Measurements from ENCODE around the gene TPRN. TPM values are rescaled to one million over a fixed set of nuclear protein-coding genes. Genes with fewer than 3 reads are reported as not detected.

TPRN gene
- total RNA-seq, 2 experiments from 2014 or later, result 7.3 to 7.6 TPM

DNA sequence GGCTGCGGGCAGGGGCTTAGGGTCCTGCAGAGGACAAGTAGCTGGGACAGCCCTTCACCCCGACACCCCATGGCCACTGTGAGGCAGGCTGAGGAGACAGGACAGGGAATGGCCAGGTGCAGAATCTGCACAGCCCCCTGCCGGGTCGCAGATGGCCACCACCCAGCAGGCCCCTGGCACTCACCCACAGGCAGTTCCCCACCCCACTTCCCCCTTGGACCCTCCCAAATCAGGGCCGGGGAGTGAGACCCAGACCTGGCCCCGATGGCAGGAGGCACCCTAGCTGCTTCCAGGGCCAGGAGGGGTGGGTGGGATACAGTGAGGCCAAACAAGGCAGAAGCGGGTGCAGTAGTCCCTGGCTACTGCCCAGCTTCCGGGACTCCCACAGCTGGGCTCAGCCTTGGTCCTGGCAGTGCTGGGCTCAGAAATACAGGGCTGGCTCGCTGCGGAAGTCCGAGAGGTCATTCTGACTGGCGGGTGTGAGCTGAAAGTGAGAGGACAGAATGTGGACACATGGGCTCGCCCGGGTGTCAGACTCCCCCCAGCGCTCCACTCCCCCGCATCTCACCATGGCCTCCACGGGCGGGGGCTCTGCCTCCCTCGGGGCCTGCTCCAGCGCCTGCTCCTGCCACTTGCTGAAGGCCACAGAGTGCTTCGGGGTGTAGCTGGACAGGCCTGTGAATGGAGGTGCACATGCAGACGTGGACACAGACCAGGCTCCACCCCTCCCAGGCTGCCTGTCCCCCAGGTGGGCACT is 8.7 kb downstream of the TPRN start:
- Mint-ChIP-seq H3K36me3 (peaks cover 8% of the 10 kb centered on the region), H3K4me3 (no peak overlapping the region), H3K4me1 (peaks cover 19% of the 10 kb centered on the region), H3K9me3 (no peaks in the 10 kb centered on the region), H3K27me3 (no peaks in the 10 kb centered on the region), H3K27ac (no peak overlapping the region)
- DNase-seq, result no peak

DNA sequence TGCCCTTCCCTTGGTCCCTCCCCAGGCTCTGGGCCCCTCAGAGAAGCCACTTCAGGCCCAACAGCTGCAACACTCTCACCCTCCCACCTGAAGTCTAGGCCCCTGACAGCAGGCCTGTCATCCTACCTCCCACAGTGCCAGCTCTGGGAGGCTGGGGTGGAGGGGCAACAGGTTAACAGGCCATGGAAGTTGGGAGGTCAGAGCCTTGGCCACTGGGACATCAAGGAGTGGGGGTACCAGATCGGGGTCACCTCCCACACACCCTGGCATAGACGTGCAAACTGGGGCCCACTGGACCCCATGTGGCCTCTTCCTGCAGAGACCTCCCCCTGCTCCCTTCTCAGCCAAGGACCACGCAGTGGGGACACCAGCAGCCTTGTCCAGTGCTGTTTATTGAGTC is 9.3 kb downstream of the TPRN start:
- no peak for DNase-seq
- no peaks in the 10 kb centered on the region for H3K27me3 Mint-ChIP-seq
- peaks cover 22% of the 10 kb centered on the region for H3K4me1 Mint-ChIP-seq
- H3K36me3 Mint-ChIP-seq, result peaks cover 8% of the 10 kb centered on the region
- H3K27ac Mint-ChIP-seq, result no peak overlapping the region
- H3K9me3 Mint-ChIP-seq, result no peaks in the 10 kb centered on the region
- H3K4me3 Mint-ChIP-seq, result no peak overlapping the region

- H3K9me3 Mint-ChIP-seq, result no peaks in the 10 kb centered on the region
- no peaks in the 10 kb centered on the region for H3K27me3 Mint-ChIP-seq
- peaks cover 8% of the 10 kb centered on the region for H3K36me3 Mint-ChIP-seq
- no peak overlapping the region for H3K27ac Mint-ChIP-seq
- DNase-seq, result no peak
- peaks cover 22% of the 10 kb centered on the region for H3K4me1 Mint-ChIP-seq
- peak overlapping the region; percentile 65 for H3K4me3 Mint-ChIP-seq
Observed at GRCh38 chr9:137190315-137190856, 10.2 kb downstream of the TPRN start.

- Mint-ChIP-seq H3K4me1 (peaks cover 22% of the 10 kb centered on the region), H3K36me3 (peaks cover 8% of the 10 kb centered on the region), H3K27ac (peak overlapping the region; percentile 87), H3K9me3 (no peaks in the 10 kb centered on the region), H3K27me3 (no peaks in the 10 kb centered on the region), H3K4me3 (peak overlapping the region; percentile 96)
- DNase-seq, result no peak
Observed at GRCh38 chr9:137189297-137190295, 10.9 kb downstream of the TPRN start.

- Mint-ChIP-seq H3K27ac (peak within 1 kb of the TSS; percentile 87), H3K27me3 (no peaks in the 10 kb centered on the region), H3K4me3 (peak within 1 kb of the TSS; percentile 96), H3K9me3 (no peaks in the 10 kb centered on the region), H3K4me1 (peaks cover 25% of the 10 kb centered on the region), H3K36me3 (peaks cover 8% of the 10 kb centered on the region)
- DNase-seq, result peak; percentile 96
Observed at GRCh38 chr9:137188490-137189296, 11.8 kb downstream of the TPRN start, which contains the start of the genes ANAPC2 and SSNA1. Gene ANAPC2 (minus strand): TSS chr9:137188560. CDS start chr9:137188532, 28 bp downstream. Gene SSNA1 (plus strand): TSS chr9:137188676. CDS start chr9:137188727, 51 bp downstream.

DNA sequence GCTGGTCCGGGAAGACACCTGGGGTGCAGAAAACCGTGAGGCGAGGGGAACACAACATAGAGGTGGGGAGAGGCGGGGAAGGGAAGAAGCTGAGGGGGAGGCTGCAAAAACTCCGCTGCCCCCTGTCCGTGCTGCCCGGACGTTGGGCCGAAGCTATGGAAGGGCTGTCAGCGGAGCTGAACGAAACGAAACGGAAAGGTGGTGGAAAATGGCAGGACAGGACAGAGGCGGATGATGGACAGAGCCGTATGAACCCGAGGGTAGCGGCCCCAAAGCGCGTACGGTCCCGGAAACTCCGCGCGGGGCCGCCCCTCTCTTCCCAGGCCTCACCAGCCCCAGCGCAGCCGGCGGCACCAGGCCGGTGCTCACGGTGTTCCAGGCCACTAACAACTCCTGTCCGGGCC is 12.5 kb downstream of the TPRN start:
- H3K27ac Mint-ChIP-seq, result peak overlapping the region; percentile 87
- H3K27me3 Mint-ChIP-seq, result no peaks in the 10 kb centered on the region
- H3K4me1 Mint-ChIP-seq, result peaks cover 25% of the 10 kb centered on the region
- peak overlapping the region; percentile 92 for H3K4me3 Mint-ChIP-seq
- no peak for DNase-seq
- H3K36me3 Mint-ChIP-seq, result peaks cover 8% of the 10 kb centered on the region
- H3K9me3 Mint-ChIP-seq, result no peaks in the 10 kb centered on the region

- no peak for DNase-seq
- no peaks in the 10 kb centered on the region for H3K27me3 Mint-ChIP-seq
- H3K9me3 Mint-ChIP-seq, result no peaks in the 10 kb centered on the region
- H3K4me1 Mint-ChIP-seq, result peaks cover 25% of the 10 kb centered on the region
- H3K36me3 Mint-ChIP-seq, result peaks cover 8% of the 10 kb centered on the region
- peak overlapping the region; percentile 92 for H3K4me3 Mint-ChIP-seq
- H3K27ac Mint-ChIP-seq, result peak overlapping the region; percentile 87
Observed at GRCh38 chr9:137187386-137187785, 13.2 kb downstream of the TPRN start.

- Mint-ChIP-seq H3K27ac (no peak overlapping the region), H3K4me1 (peaks cover 25% of the 10 kb centered on the region), H3K27me3 (no peaks in the 10 kb centered on the region), H3K4me3 (peak overlapping the region; percentile 92), H3K9me3 (no peaks in the 10 kb centered on the region), H3K36me3 (peaks cover 11% of the 10 kb centered on the region)
- DNase-seq, result no peak
Observed at GRCh38 chr9:137186385-137186784, 14.2 kb downstream of the TPRN start.

- H3K4me3 Mint-ChIP-seq, result no peak overlapping the region
- no peak for DNase-seq
- H3K27ac Mint-ChIP-seq, result no peak overlapping the region
- peaks cover 11% of the 10 kb centered on the region for H3K36me3 Mint-ChIP-seq
- H3K27me3 Mint-ChIP-seq, result no peaks in the 10 kb centered on the region
- H3K4me1 Mint-ChIP-seq, result peaks cover 23% of the 10 kb centered on the region
- H3K9me3 Mint-ChIP-seq, result no peaks in the 10 kb centered on the region
Observed at GRCh38 chr9:137185921-137186320, 14.6 kb downstream of the TPRN start.

- Mint-ChIP-seq H3K27ac (no peak overlapping the region), H3K36me3 (peaks cover 11% of the 10 kb centered on the region), H3K9me3 (no peaks in the 10 kb centered on the region), H3K4me3 (no peak overlapping the region), H3K27me3 (no peaks in the 10 kb centered on the region), H3K4me1 (peaks cover 20% of the 10 kb centered on the region)
- DNase-seq, result no peak
Observed at GRCh38 chr9:137184881-137185660, 15.5 kb downstream of the TPRN start.

GRCh38 chr9:137183980-137184595 is 16.5 kb downstream of the TPRN start:
- no peaks in the 10 kb centered on the region for H3K9me3 Mint-ChIP-seq
- H3K4me1 Mint-ChIP-seq, result peaks cover 16% of the 10 kb centered on the region
- no peak overlapping the region for H3K4me3 Mint-ChIP-seq
- no peak overlapping the region for H3K27ac Mint-ChIP-seq
- DNase-seq, result no peak
- H3K27me3 Mint-ChIP-seq, result no peaks in the 10 kb centered on the region
- peaks cover 8% of the 10 kb centered on the region for H3K36me3 Mint-ChIP-seq

GRCh38 chr9:137182836-137183235 is 17.7 kb downstream of the TPRN start:
- no peak overlapping the region for H3K4me3 Mint-ChIP-seq
- peaks cover 16% of the 10 kb centered on the region for H3K4me1 Mint-ChIP-seq
- H3K36me3 Mint-ChIP-seq, result peaks cover 6% of the 10 kb centered on the region
- no peak overlapping the region for H3K27ac Mint-ChIP-seq
- DNase-seq, result no peak
- no peaks in the 10 kb centered on the region for H3K27me3 Mint-ChIP-seq
- no peaks in the 10 kb centered on the region for H3K9me3 Mint-ChIP-seq

DNA sequence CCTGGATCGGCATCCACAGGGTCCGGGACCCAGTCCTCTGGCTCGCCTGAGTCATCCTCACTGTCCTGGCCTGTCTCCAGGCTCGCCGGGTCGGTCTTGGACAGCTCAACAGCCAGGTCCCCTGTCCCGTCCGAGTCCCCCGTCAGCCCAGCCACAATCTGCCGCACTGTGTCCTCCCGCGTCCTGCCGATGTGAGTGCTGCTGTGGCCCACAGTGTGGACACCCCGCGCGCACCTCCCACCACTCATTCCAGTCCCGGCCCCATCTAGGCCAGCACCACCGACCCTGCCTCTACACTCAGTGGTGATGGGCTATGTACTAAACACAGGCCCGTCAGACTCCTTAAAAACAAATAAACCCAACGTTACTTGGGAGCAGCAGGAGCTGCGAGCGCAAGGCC is 18.9 kb downstream of the TPRN start:
- H3K27ac Mint-ChIP-seq, result no peak overlapping the region
- H3K9me3 Mint-ChIP-seq, result no peaks in the 10 kb centered on the region
- peaks cover 5% of the 10 kb centered on the region for H3K4me1 Mint-ChIP-seq
- no peak for DNase-seq
- H3K27me3 Mint-ChIP-seq, result no peaks in the 10 kb centered on the region
- H3K36me3 Mint-ChIP-seq, result peaks cover 3% of the 10 kb centered on the region
- H3K4me3 Mint-ChIP-seq, result no peak overlapping the region

Measured in activated naive CD8-positive, alpha-beta T cell treated with anti-CD3 and anti-CD28 coated beads for 36 hours (primary cell).